KMS-11 (cell line): ENCODE results near the gene DHPS.
"Not testable (repeated sequence)": the region's sequence is repeated elsewhere in the genome, so short reads cannot be mapped to it uniquely, and the experiment has no call there.

ENCODE experiments used
- H2AFZ ChIP-seq: fragments of 200-600 bp; sonication (generic); 2 replicates; pipeline ENCODE4 v1.6.1; 2016; ENCODE audit warnings: antibody characterized with exemption, mixed run types, low read depth
- H3K27ac ChIP-seq: fragments of 200-600 bp; sonication (generic); 2 replicates; pipeline ENCODE4 v1.6.1; 2016; ENCODE audit warnings: mild to moderate bottlenecking, mixed run types
- H3K27me3 ChIP-seq: fragments of 200-600 bp; sonication (generic); 2 replicates; pipeline ENCODE4 v1.6.1; 2017; ENCODE audit warnings: mild to moderate bottlenecking, low read depth, mixed run types, moderate library complexity; ENCODE audit not compliant: insufficient read depth
- H3K36me3 ChIP-seq: fragments of 200-600 bp; sonication (generic); 2 replicates; pipeline ENCODE4 v1.6.1; 2017; ENCODE audit warnings: mild to moderate bottlenecking, mixed run types; ENCODE audit not compliant: insufficient read depth
- H3K4me1 ChIP-seq: fragments of 200-600 bp; sonication (generic); 2 replicates; pipeline ENCODE4 v1.6.1; 2016; ENCODE audit warnings: mild to moderate bottlenecking, low read depth, mixed run types; ENCODE audit not compliant: poor library complexity, severe bottlenecking
- H3K4me2 ChIP-seq: fragments of 200-600 bp; sonication (generic); 2 replicates; pipeline ENCODE4 v1.7.0; 2016; ENCODE audit warnings: mild to moderate bottlenecking, mixed run types
- H3K4me3 ChIP-seq: fragments of 200-600 bp; sonication (generic); IDR thresholded peaks from 2 replicates; pipeline ENCODE4 v1.6.1; 2017; ENCODE audit warnings: low read depth, low read length, mixed read lengths; ENCODE audit not compliant: insufficient read depth
- H3K79me2 ChIP-seq: fragments of 200-600 bp; sonication (generic); 2 replicates; pipeline ENCODE4 v1.6.1; 2016; ENCODE audit warnings: low read depth, mixed run types; ENCODE audit not compliant: insufficient read depth
- H3K9ac ChIP-seq: fragments of 200-600 bp; sonication (generic); 2 replicates; pipeline ENCODE4 v1.6.1; 2016; ENCODE audit warnings: mild to moderate bottlenecking, mixed run types
- H4K20me1 ChIP-seq: fragments of 200-600 bp; sonication (generic); 2 replicates; pipeline ENCODE4 v1.6.1; 2016; ENCODE audit warnings: mild to moderate bottlenecking, mixed run types; ENCODE audit not compliant: insufficient read depth
- CTCF ChIP-seq: fragments of 200-600 bp; sonication (generic); conservative IDR thresholded peaks from 2 replicates; pipeline ENCODE4 v1.6.1; 2017; ENCODE audit warnings: low read depth, mild to moderate bottlenecking, antibody characterized with exemption, low read length, moderate library complexity, mixed read lengths

Gene DHPS

GRCh38 chr19:12726988-12727316, 45.3 kb upstream of the DHPS start:
- peaks cover 4% of the 10 kb centered on the region for H3K4me1 ChIP-seq
- no peak overlapping the region for H3K4me3 ChIP-seq
- no peak overlapping the region for H3K9ac ChIP-seq
- TF ChIP-seq CTCF, result no peak
- H4K20me1 ChIP-seq, result no peaks in the 10 kb centered on the region; the same call in 1 of the 2 replicates
- H3K27me3 ChIP-seq, result no peaks in the 10 kb centered on the region
- no peak overlapping the region for H3K27ac ChIP-seq
- no peak overlapping the region for H2AFZ ChIP-seq
- H3K4me2 ChIP-seq, result no peak overlapping the region
- no peaks in the 10 kb centered on the region; the same call in 1 of the 2 replicates for H3K36me3 ChIP-seq
- H3K79me2 ChIP-seq, result peaks cover 36% of the 10 kb centered on the region

DNA sequence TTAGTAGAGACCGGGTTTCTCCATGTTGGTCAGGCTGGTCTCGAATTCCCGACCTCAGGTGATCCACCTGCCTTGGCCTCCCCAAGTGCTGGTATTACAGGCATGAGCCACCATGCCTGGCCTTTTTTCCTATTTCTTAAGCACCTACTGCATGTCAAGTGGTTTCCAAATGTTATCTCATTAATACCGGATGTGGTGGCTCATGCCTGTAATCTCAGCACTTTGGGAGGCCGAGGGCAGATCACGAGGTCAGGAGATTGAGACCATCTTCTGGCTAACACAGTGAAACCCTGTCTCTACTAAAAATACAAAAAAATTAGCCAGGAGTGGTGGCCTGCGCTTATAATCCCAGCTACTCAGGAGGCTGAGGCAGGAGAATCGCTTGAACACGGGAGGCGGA, 43.9 kb upstream of the DHPS start:
- H3K79me2 ChIP-seq, result peaks cover 37% of the 10 kb centered on the region
- not testable (repeated sequence) for H3K4me2 ChIP-seq, H3K27me3 ChIP-seq, H3K9ac ChIP-seq, H3K36me3 ChIP-seq, H2AFZ ChIP-seq, H4K20me1 ChIP-seq, H3K4me3 ChIP-seq, H3K27ac ChIP-seq
- peaks cover 12% of the 10 kb centered on the region for H3K4me1 ChIP-seq

DNA sequence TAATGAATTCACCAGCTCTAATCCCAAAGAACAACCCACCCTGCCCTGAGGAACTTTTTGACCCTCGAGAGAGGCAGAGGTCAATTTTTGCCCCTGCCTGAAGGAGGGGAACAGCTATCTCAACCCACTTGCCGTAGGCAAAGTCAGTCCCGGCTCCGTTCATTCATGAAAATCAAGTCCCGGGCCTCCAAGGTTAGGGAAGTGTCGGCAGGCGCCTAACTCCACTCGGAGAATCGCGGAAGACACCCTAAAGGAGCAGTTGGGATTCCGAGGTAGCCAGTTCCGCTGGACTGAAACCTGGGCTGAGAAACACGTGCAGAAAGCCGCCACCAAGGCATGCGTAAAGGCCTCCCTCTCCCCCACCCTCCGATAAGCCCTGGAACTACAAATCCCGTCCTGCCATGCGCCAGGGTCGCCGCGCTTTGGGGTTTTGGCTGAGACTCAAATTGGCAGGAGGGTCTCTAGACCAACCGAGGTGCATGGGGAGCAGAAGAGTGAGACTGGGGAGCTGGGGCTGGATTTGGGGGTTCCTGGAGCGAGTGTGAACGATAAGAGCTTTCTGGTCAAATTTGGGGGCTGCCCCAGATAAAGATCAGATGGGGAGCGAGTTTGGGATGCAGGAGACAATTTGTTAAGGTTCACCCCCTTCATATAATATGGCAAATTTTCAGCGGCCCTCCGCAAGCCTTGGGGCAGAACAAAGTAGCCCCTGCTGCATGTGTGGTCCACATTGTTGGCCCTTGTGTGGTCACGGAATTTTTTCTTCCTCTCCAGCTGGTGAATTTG, 42.2 kb upstream of the DHPS start, which contains the start of gene TNPO2:
Gene TNPO2, minus strand, starts transcription at position 292 of the 786 bp plus-strand sequence. CDS start 2,955 bp downstream, outside the sequence.
- H3K9ac ChIP-seq, result peak within 1 kb of the TSS; percentile 92
- peaks cover 25% of the 10 kb centered on the region for H3K4me1 ChIP-seq
- peaks cover 48% of the 10 kb centered on the region for H3K79me2 ChIP-seq
- no peaks in the 10 kb centered on the region for H4K20me1 ChIP-seq
- no peaks in the 10 kb centered on the region; the same call in 1 of the 2 replicates for H3K36me3 ChIP-seq
- H2AFZ ChIP-seq, result peak within 1 kb of the TSS; percentile 29; the same call in 1 of the 2 replicates
- peak within 1 kb of the TSS; percentile 81 for H3K27ac ChIP-seq
- peak within 1 kb of the TSS; percentile 63 for H3K4me2 ChIP-seq
- no peak for TF ChIP-seq CTCF
- H3K27me3 ChIP-seq, result no peaks in the 10 kb centered on the region
- H3K4me3 ChIP-seq, result no peak within 1 kb of the TSS

DNA sequence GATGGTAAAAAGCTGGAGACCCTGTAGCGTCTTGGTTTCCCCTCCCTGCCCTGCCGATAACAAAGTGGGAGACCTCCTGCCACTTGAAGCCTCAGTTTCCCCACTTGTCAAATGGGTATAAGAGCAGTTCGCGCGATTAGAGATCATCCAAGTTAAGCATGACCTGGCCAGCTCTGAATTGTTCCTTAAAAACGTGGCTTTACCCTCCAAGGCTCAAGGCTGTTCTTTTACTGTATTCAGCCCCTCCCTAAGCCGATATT, 41.6 kb upstream of the DHPS start:
- Histone ChIP-seq H2AFZ (peak overlapping the region; percentile 29; the same call in 1 of the 2 replicates), H3K4me3 (no peak overlapping the region), H3K79me2 (peaks cover 53% of the 10 kb centered on the region), H4K20me1 (no peaks in the 10 kb centered on the region), H3K4me2 (peak overlapping the region; percentile 63), H3K36me3 (peaks cover 4% of the 10 kb centered on the region; the same call in 1 of the 2 replicates), H3K27ac (peak overlapping the region; percentile 81), H3K4me1 (peaks cover 27% of the 10 kb centered on the region), H3K27me3 (no peaks in the 10 kb centered on the region), H3K9ac (peak overlapping the region; percentile 92)
- TF ChIP-seq CTCF, result no peak
